GM12801 (cell line): Measurements from ENCODE around the gene SLC38A3.

ENCODE experiments used
- TF ChIP-seq, protein P1 (sequence below): IDR thresholded peaks from one replicate; pipeline ENCODE4 v1.5.1; 2011; ENCODE audit warnings: control low read depth; ENCODE audit not compliant: insufficient read length; ENCODE audit errors: extremely low read depth

SLC38A3 gene

GRCh38 chr3:50245831-50246516 lies 40.9 kb downstream of the SLC38A3 start:
- TF ChIP-seq, protein P1, sequence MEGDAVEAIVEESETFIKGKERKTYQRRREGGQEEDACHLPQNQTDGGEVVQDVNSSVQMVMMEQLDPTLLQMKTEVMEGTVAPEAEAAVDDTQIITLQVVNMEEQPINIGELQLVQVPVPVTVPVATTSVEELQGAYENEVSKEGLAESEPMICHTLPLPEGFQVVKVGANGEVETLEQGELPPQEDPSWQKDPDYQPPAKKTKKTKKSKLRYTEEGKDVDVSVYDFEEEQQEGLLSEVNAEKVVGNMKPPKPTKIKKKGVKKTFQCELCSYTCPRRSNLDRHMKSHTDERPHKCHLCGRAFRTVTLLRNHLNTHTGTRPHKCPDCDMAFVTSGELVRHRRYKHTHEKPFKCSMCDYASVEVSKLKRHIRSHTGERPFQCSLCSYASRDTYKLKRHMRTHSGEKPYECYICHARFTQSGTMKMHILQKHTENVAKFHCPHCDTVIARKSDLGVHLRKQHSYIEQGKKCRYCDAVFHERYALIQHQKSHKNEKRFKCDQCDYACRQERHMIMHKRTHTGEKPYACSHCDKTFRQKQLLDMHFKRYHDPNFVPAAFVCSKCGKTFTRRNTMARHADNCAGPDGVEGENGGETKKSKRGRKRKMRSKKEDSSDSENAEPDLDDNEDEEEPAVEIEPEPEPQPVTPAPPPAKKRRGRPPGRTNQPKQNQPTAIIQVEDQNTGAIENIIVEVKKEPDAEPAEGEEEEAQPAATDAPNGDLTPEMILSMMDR = peak; percentile 42

GRCh38 chr3:50246517-50246954 lies 41.5 kb downstream of the SLC38A3 start:
- TF ChIP-seq, protein P1 = no peak

DNA sequence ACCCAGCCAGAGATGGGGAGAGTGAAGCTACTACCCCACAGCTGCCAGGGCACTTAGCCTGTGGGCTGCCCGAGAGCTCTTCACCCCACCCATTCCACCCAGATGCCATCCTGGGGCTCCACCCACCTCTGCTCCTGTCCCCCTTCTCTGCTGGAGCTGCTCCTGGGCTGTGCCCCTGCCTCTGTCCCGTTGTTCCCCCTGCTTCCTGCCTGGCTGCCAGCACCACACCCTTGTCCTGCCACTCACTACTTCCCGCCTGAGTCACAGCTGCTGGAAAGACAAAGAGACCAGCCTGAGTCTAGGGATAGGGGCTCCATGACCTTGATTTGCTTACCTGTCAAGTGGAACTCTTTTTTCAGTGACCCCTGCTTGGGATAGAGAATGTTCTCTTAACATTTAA lies 43.3 kb downstream of the SLC38A3 start:
- TF ChIP-seq, protein P1 = no peak

GRCh38 chr3:50249457-50249856 lies 44.4 kb downstream of the SLC38A3 start:
- TF ChIP-seq, protein P1 = no peak

DNA sequence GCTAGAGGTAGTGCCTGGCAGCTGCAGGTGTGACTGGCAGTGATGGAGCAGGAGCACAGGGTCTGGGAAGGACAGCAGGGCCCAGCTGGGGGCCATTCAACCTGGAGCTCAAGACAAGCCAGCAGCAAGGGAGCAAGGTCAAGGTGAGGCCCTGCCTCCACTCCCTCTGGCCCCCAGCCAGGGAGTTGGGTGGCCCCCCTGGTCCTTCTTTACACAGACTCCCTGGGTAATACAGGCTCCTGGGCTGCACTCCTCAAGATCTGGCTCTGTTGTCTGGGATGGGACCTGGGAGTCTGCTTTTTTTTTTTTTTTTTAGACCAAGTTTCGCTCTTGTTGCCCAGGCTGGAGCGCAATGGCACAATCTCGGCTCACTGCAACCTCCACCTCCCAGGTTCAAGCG lies 45.4 kb downstream of the SLC38A3 start:
- TF ChIP-seq, protein P1 = no peak

DNA sequence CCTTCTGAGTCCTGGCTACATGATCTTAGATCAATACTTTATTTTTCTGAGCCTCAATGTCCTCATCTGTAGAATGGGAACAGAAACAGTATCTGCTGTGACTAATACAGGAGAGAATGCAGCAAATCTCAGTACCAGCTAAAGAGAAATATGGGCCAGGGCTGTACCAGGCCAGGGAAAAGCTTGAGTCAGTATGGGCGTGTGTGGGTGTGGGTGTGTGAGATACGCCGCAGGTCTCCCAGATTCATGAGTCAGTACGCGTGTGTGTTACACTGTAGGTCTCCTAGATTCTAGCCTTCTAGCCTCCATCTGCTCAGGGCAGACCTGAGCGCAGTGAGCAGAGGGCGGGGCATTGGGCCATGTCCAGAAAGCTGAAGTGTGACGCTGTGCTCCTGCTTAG lies 46.1 kb downstream of the SLC38A3 start:
- TF ChIP-seq, protein P1 = no peak

DNA sequence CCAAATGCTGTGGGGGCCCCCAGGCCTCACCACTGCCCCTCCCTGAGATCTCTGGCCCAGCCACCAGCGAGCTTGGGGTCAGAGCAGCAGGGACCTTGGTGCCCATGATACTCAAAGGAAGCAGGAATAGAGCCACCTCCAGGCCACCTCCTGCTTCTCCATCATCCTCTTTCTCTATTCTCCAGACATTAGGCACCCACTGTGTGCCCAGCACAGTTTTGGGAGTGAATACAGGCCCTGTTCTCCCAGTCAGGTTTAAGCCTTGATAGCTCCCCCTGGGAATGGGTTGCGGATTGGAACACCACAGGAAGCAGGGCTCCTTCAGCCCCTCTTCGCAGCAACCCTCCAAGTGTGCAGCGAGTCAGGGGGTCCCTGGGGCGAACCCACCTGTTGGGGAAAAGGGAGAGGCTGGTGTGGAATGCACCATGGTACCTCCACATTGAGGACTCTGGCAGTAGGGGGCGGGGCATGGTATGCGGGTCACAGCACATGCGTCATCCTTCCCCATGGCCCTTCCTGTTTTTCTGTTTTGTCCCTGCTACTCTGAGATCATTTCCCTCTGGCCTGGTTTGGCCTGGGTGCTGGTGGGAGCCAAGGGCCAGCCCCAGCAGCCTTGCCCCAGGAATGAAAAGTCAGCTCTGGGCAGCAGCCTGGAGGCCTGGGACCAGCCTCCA lies 49.6 kb downstream of the SLC38A3 start:
- TF ChIP-seq, protein P1 = no peak
